COLO668 (cell line): ENCODE data around the gene SYT17.
"Not testable (repeated sequence)": the region's sequence is repeated elsewhere in the genome, so short reads cannot be mapped to it uniquely, and the experiment has no call there.

Experiments used
- DNase-seq: peaks from one replicate; lab custom pipeline; 2025; ENCODE audit not compliant: unreplicated experiment; lab: John Stamatoyannopoulos, UW

The SYT17 gene

DNA sequence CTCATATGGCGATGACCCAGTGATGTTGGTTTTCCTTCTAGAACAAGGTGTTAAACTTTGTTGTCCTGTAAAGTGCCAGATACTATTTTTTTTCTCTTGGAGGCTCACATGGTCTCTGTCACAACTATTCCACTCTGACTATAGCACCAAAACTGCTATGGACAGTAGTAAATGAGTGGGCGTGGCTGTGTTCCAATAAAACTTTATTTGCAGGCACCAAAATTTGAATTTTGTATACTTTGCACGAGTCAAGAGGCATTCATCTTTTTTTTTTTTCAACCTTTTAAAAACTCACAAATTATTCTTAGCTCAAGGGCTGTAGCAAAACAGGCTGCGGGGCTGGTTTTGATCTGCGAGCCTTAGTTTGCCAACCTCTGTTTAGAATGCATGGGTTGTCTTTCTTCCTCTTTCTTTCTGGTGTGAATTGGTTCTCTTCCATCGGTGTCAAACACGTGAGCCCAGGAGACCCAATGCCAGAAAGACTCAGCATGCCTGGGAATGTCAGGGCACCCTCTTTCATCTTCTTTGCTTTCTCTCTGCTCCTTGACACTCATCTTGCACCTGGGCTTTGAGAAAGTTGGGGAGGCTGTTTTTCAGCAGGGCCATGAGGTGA is 2.1 kb downstream of the SYT17 start:
- DNase-seq: no peak

DNA sequence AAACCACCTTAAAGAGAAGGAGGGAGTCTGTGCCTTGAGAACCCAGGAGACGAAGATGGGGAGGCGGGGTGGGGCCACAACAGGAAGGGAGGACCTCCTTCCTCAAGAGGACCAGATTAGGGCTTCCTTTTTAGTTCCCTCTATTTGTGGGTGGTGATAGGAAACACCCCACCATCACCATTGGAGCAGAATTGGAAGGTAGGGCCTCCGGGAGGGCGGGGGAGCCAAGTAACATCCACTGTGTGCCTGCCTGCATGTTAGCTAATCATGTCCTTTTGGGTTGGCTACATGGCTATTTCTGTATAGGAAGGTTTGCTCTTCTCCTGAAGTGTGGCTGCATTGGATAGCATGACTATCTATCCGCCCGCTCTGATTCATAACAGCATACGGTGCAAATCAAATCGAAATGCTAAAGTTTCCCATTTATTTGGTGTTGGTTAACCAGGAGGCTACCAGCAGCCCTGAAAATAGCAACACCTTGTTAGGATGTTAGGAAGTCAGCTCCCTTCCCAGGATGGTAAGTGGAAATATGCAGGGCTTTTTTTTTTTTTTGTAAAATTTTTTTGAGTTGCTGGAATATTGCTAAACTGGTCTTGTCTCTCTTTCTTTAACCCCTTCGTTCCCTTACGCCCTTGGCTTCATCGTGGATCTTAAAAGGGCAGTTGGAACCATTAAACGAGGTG is 4.2 kb downstream of the SYT17 start:
- DNase-seq: no peak

DNA sequence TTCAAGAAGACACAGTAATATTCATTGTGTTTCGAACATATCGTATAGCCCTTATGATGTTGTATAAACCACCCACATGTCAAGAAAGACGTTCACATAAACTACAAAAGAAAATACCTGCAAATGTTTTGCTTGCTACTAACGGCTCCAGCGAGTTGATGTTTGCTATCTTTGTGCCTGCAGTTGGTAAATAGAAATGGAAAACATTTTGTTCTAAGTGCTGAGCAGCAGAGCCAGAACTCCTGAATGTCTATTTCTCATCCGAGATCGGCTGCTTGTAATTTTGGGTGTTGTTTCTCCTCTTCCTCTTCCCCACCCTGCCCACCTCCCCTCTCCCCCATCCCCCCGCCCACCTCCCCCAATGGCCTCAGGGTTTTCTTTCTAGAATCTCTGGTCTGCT is 5.0 kb downstream of the SYT17 start:
- DNase-seq: no peak

DNA sequence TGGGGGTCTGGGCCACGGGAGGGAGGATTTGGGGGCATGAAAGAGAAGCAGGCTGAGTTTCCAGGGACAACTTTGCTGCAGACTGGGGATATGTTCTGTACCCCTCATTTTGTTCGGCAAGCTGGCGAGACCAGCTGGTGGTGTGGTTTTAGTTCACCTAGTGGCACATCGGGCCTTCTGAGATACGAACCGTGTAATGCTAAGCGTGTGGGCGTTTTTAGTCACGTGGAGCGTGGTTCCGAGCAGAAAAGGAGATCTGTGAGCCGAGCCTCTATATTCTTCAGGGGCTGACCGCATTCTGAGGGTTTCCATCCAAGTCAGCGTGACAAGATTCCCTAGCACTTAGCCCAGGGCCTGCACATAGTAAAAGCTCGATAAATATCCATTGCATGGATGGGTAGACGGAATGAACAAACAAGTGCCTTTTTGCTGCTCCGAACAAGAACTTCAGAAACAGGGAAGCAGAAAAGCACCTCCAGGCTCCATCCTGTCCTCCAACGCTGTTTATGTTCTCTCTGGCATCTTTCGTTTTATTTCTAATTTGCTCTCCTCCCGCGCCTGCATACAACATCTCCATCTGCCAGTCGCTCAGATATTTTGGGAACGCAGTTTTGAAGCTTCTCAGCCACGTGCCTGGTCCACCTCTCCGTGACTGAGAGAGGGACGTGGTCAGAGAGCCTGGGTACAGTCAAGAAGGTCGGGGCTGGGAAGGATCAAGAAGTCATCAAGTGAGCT is 5.8 kb downstream of the SYT17 start:
- no peak for DNase-seq

DNA sequence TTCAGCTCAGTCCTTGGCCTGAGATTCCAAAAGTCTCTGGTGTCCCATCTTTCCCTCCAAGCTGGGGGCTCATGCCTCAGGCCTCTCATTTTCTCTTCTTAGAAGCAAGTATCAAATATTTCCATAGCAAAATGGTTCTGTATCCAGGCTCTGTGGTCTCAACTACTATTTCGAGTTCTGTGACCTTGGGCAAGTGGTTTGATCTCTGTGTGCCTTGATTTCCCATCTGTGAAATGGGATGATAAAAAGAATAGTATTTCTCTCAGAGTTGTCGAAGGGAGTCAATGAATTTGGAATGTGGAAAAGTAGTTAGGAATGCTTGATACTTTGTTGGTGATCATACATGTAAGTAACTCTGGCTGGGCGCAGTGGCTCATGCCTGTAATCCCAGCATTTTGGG is 6.4 kb downstream of the SYT17 start:
- no peak for DNase-seq

DNA sequence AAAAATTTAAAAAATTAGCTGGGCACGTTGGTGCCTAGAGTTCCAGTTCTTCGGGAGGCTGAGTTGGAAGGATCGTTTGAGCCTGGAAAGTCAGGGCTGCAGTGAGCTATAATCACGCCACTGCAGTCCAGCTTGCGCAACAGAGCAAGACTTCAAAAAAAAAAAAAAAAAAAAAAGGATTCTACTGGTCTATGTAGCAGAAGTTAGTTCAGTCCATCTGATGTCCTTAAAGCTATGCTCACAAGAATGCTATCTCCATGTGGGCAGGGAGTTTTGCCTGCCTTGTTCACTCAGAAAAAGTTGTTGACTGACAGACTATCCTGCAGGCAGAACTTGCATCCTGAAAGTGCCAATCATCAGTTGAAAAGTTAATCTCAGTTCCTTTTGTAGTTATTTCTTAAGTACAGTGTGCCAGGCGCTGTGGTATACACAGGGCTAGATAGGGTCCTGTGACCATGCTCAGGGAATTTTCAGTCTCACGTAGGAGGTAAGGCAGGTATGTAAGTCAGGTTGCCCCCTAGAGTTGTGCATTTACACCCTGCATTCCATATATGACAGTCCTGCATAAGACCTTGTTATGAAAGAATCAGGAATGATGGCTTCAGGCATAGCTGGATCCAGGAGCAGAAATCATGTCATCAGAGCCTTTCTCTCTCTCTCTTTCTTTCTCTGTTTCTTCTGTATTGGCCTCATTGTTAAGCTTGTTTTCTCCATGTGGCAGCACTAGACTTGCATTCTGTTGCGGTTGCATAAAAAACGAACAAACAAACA is 7.6 kb downstream of the SYT17 start:
- DNase-seq: no peak

DNA sequence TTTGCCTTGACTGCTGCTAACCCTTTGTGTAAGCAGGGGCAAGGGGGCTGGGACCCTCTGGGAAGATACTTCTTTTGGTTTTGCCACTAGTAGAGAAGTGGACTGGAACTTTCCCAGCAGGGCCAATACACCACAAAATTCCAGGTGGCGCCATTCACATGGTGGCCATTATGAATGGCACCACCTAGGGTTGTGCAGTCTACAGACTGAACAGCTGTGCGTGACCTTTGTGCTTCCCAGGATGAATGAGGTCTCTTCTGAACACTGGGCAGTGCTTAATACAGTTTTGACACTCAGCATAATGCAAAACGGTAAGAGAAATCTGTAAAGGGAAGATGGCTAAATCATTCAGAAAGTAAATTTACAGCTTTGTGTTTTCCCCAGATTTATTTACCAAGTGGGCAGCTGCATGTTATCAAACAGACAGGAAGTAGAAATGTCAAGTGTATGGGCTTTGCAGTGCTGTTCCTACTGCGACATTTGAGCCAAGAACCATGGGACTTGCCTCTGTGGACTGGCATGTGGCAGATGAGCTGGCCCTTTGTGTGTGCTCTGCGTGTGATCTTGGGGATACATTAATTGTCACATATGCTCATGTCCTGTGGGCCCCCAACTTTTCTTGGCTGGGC is 9.2 kb downstream of the SYT17 start:
- peak; percentile 34 for DNase-seq

DNA sequence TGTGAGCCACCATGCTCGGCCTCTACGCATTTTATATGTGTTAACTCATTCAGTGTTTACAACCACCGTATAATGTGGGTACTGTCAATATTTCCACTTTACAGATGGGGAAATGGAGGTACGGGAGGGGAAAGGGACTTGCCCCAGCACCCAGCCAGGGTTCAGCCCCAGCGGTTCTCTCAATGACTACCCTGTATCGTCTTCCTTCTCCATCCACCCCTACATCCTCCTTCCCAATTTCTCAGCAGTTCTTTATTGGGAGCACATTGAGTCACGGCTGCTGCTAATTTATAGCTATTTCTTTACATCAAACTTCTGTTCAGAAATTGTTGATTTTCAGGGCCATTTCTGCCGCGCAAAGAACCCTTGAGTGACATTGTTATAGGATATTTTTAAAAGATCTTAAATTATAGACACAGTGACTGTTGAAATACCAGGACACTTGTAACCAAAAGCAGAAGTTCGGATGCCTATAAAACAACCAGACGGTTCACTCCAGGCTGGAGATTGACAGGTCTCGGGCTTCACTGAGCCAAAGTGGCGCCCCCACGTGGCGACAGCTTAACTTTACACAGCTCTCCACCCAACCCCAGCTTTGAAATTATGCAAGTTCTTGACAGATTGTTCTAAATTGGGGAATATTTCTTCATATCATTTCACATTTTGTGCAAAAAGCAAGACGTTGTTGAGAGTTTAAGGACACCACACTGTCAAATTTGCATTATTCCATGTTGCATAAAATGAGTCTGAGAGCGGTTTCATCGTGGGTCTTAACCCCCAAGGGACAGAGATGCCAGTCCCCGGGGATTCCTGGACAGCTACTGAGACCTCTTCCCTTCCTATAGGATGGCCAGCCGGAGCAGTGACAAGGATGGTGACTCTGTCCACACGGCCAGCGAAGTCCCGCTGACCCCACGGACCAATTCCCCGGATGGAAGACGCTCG is 11.8 kb downstream of the SYT17 start:
- DNase-seq: peak; percentile 51

DNA sequence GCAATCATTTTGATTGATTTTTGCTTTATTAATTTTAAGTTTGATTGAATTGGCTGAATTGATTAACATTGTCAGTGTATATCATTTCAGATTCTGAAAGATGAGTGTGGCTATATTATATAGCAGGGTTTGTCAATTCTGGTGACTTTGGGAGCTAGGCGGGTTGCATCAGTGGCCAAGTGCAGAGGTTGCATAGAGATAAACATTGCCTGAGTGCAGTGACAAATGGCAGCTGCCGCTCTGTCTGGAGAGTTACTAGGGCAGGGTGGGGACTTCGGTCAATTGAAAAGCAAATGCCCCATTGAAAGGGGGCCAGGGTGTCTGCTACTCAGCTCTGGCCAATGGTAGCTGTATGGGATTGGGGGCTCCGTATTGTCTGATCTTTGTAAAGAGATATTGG is 12.7 kb downstream of the SYT17 start:
- DNase-seq: no peak

DNA sequence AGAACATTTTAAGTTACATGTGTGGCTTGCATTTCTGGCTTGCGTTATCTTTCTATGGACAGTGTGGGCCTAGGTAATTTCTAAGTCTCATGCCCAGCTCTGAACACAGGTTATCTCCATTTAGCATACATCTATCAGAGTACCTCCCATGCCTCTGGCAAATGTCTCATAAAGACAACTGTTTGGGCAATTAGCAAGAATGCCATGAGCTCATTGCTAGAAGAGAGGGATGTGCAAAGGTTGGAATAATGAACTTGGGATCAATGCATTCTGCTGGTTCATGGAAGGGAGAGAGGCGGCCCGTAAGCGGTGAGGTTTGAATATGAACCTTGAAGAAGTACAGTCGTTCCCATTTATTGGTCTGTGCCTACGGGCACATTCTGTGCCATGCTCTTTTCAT is 14.4 kb downstream of the SYT17 start:
- no peak for DNase-seq

DNA sequence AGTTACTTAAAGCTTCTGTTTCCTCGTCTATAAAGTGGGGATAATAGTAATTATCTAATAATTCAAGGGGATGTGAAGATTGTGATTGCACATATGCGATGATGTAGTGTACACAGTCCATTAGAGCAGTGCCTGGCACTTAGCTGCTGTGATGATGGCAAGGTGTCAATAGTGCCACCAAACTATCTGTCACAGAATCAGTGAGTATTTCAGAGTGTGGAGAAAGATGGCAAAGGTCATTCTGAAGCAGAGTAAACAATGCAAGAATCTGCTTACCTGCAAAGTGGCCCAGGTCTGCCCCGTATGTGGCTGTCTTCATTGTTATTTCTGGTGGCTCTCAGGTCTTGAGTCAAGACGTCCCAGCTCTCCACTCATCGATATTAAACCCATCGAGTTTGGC is 15.1 kb downstream of the SYT17 start:
- no peak for DNase-seq

DNA sequence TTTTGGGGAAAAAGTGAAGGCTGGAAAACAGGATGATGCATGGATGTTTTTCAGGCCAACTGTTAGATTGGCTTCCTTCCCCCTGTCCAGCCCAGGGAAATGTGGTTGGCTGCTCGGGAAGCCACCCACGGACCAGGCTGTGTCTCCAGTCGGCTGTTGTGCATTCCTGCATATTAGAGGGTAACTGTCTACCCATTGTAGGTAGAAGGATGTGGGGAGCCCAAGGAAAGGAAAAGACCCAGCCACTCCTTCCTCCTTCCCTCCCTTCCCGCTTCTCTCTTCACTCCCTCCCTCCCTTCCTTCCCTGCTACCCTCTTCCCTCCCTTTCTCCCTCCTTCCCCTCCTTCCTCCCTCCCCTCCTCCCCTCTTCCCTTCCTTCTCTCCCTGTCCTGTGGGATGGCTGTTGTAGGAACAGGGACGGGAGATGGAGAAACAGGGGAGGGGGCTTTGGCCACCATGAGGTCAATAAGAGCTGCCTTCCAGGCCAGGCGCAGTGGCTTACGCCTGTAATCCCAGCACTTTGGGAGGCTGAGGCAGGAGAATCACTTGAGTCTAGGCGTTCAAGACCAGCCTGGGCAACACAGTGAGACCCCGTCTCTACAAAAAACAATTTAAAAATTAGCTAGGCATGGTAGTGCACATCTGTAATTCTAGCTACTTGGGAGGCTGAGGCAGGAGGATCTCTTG is 16.9 kb downstream of the SYT17 start:
- no peak for DNase-seq

DNA sequence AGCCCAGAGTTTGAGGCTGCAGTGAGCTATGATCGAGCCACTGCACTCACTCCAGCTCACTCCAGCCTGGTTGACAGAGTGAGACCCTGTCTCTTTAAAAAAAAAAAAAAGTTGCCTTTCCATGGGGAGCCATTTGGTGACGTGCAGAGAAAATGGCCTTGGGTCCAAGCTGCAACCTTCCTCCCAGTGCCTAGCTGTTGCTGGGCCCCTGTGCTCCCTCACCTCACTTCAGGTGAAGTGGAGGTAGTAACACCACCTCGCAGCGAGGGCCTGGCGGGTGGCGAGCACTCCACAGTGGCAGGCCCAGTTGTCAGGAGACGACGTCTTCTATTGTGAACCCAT is 17.4 kb downstream of the SYT17 start:
- no peak for DNase-seq

DNA sequence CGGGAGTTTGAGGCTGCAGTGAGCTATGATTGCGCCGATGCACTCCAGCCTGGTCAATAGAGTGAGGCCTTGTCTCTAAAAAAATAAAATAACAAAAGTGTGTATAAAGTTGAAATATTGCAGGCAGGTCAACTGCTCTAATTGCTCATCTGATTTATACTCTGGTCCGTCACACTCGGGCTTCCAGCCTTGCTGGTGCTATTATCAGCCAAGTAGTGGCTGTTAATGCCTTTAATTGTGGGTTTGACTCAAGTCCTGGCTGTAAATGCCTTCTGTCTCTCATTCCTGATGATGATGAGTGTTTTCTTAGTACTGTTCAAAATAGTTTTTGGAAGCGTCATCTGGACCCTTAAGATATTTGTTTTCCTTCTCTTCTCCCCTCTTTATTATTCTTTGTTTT is 18.4 kb downstream of the SYT17 start:
- no peak for DNase-seq

DNA sequence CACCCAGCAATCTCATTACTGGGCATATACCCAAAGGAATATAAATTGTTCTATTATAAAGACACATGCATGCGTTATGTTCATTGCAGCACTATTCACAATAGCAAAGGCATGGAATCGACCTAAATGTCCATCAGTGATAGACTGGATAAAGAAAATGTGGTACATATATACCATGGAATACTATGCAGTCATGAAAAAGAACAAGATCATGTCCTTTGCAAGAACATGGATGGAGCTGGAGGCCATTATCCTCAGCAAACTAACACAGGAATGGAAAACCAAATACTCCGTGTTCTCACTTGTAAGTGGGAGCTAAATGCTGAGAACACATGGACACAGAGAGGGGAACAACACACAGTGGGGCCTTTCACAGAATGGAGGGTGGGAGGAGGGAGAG is 19.9 kb downstream of the SYT17 start:
- DNase-seq: not testable (repeated sequence)

DNA sequence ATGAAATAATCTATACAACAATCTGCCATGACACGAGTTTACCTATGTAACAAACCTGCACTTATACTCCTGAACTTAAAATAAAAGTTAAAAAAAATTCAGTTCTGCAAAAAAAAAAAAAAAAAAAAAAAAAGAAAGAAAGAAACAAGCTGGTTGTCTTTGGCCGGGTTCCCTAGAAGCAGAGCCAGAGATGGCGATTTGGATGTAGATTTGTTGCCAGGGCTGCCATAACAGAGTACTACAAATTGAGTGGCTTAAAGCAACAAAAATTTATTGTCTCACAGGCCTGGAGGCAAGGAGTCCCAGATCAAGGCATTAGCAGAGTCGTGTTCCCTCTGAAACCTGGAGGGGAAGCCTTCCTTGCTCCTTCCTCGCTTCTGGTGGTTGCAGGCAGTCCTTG is 20.4 kb downstream of the SYT17 start:
- no peak for DNase-seq

DNA sequence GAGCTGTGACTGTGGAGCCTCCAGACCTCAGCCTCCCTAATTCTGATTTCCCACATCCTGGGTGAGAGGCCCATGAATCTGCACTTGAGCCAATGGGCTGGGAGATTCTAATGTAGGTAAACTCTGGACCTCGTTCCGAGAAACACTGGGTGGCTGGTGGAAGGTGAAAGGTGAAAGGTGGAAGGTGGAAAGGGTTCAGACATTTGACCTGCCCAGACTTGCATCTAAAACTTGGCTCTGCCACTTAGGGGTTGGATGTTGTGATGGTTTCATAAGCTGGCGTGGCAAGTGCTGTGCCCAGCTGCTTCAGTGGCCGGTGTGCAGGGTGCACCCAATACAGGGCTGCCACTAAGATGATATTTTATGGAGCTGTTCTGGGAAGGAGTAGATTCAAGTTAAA is 24.8 kb downstream of the SYT17 start:
- DNase-seq: no peak

DNA sequence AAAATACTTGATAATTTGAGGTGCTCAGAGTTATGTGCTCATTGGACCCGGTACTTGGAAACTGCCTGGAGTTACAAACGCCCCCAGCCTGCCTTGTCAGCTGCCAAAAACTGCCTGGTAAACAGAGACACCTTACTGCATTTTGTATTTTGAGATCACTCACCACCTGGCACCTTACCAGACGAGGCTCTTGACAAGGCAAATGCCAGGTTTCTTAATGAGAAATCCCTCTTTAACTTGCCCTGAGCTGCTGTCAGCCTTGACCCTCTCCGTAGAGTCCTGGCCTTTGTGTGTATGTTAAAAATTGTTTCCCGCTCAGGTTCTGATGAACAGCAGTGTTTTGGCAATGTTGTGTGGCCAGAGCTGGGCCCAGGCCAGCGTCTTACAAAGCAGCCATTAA is 28.8 kb downstream of the SYT17 start:
- DNase-seq: no peak

DNA sequence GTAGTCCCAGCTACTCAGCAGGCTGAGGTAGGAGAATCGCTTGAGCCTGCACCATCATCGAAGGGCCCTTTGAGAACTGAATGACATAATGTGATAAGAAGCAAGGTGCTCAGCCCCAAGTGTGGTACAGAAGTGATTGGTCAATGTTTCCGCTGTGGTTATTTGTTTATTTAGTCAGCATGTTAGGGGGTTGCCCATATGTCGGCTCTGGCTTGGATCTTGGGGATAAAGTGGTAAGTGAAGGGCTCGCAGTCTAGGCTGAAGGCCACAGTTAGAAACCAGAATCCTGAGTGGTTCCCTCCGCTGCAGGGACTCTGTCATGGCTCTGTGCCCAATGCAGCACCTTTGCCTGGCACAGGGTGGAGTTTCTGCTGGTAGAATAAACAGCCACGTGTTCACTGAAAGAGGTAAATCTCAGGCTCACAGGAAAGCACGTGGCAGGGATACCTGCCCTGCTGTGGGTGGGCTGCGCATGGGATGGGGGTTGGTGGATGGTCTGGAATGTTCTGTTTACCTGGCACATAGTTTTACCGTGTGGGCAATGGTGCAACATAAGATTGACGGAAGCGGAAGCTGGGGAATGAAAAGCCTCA is 35.4 kb downstream of the SYT17 start:
- DNase-seq: no peak
